Measurements from ENCODE around the gene MAU2. TPM values are rescaled to one million over a fixed set of nuclear protein-coding genes. Genes with fewer than 3 reads are reported as not detected.

The MAU2 gene
- total and polyA plus RNA-seq, 2 of the 13 experiments (the other 11 are each of a cell fraction or from before 2014, with no cell fraction given) = 16.8 to 33.8 TPM

- 92% methylated on average over 11 of the region's 20 CpGs for WGBS (ENCODE audit: low lambda C conversion rate)
- Histone ChIP-seq H2AFZ (ENCODE audit: low read length) (no peak overlapping the region), H3K9ac (ENCODE audit: insufficient read depth, low read depth, low read length) (no peak overlapping the region), H3K79me2 (ENCODE audit: insufficient read depth, low read length) (no peaks in the 10 kb centered on the region), H3K27ac (ENCODE audit: extremely low read length, insufficient read depth, low read length) (no peak overlapping the region), H3K9me3 (ENCODE audit: low read length) (no peaks in the 10 kb centered on the region), H3K4me2 (ENCODE audit: low read depth, low read length) (no peak overlapping the region), H3K4me3 (replicated peaks in 1 of 3; ENCODE audit: insufficient read depth in 1 of 3, low read depth in 2 of 3, low read length in 3 of 3) (no peak overlapping the region), H3K4me1 (ENCODE audit: insufficient read depth, low read length) (peaks cover 31% of the 10 kb centered on the region), H3K36me3 (replicated peaks in 1 of 2; ENCODE audit: control insufficient read depth in 1 of 2, insufficient read depth in 2 of 2, low read length in 2 of 2) (peaks cover 14 to 32% of the 10 kb centered on the region in 2 experiments; a peak in 4 of 5 replicates), H3K27me3 (ENCODE audit: control insufficient read depth in 1 of 2, insufficient read depth in 2 of 2, low read length in 2 of 2) (no peaks in the 10 kb centered on the region), H4K20me1 (ENCODE audit: insufficient read depth, low read length) (no peaks in the 10 kb centered on the region)
- FAIRE-seq = no peak
- no peak for ATAC-seq
- CTCF ChIA-PET (ENCODE audit: low intra/inter-chr PET ratio, low total read pairs) = no interaction called here
- intact Hi-C loops (cut with micrococcal nuclease; ENCODE audit: unreplicated experiment) = no loop called here
- no TSS peak for BruUV-seq (replicated peaks)
- in situ Hi-C loops (cut with HindIII; ENCODE audit: extremely low pct_ligation_motif_present, low pct_unique_long_range_greater_than_20kb) = no loop called here
- DNase-seq (ENCODE audit: low spot score) = no peak
- POLR2A ChIA-PET = no interaction called here
- TF ChIP-seq ZSCAN9 (CRISPR knock-in tag; IDR thresholded peaks at IDR 0.05; ENCODE audit: borderline replicate concordance) = no peak
- no peak for TF ChIP-seq HINFP (CRISPR knock-in tag; IDR thresholded peaks at IDR 0.05; ENCODE audit: low read depth)
- no peak for TF ChIP-seq TRIM24 (CRISPR knock-in tag; IDR thresholded peaks at IDR 0.05)
- no peak for TF ChIP-seq GATA4 (IDR thresholded peaks at IDR 0.05; ENCODE audit: borderline replicate concordance, low read depth)
- TF ChIP-seq ASH2L (IDR thresholded peaks at IDR 0.05; ENCODE audit: insufficient read length, low read depth, low read length) = no peak
- TF ChIP-seq DNMT3B (CRISPR knock-in tag; conservative IDR thresholded peaks at IDR 0.05) = no peak
- TF ChIP-seq IRF1 (CRISPR knock-in tag; IDR thresholded peaks at IDR 0.05; ENCODE audit: low read depth) = no peak
- no peak for TF ChIP-seq ZNF891 (CRISPR knock-in tag; IDR thresholded peaks at IDR 0.05)
- no peak for TF ChIP-seq HNF1A (IDR thresholded peaks at IDR 0.05; ENCODE audit: low read depth)
- TF ChIP-seq HNF1A (CRISPR knock-in tag; IDR thresholded peaks at IDR 0.05; ENCODE audit: borderline replicate concordance) = no peak
- TF ChIP-seq U2AF2 (IDR thresholded peaks at IDR 0.05; ENCODE audit: low read depth, low read length) = no peak
- no peak for TF ChIP-seq TFDP2 (CRISPR knock-in tag; IDR thresholded peaks at IDR 0.05)
- TF ChIP-seq ZNF263 (CRISPR knock-in tag; IDR thresholded peaks at IDR 0.05) = no peak
- no peak for TF ChIP-seq GRHL1 (CRISPR knock-in tag; conservative IDR thresholded peaks at IDR 0.05)
Measured at GRCh38 chr19:19276851-19277250, 43.8 kb upstream of the MAU2 start.

Data from HepG2 (cell line).